ENCODE data around the gene MXD1. TPM values are rescaled to one million over a fixed set of nuclear protein-coding genes. Genes with fewer than 3 reads are reported as not detected.

MXD1 gene
- total and polyA plus RNA-seq, 4 donors, result 1.4 to 8.5 (median 5.8) TPM

- TF ChIP-seq ATF3 (IDR thresholded peaks at IDR 0.05) (no peak), GABPA (IDR thresholded peaks at IDR 0.05 in 1 of 2, conservative IDR thresholded peaks at IDR 0.05 in 1 of 2) (no peak), NR2F2 (IDR thresholded peaks at IDR 0.05) (no peak), FOXA1 (IDR thresholded peaks at IDR 0.05) (no peak), HNF4A (conservative IDR thresholded peaks at IDR 0.05) (no peak), SP1 (IDR thresholded peaks at IDR 0.05) (no peak), TAF1 (conservative IDR thresholded peaks at IDR 0.05) (no peak), FOXA2 (IDR thresholded peaks at IDR 0.05) (no peak)
These were observed 45.9 kb downstream of the MXD1 start (continued) for GRCh38 chr2:69960821-69961220.

DNA sequence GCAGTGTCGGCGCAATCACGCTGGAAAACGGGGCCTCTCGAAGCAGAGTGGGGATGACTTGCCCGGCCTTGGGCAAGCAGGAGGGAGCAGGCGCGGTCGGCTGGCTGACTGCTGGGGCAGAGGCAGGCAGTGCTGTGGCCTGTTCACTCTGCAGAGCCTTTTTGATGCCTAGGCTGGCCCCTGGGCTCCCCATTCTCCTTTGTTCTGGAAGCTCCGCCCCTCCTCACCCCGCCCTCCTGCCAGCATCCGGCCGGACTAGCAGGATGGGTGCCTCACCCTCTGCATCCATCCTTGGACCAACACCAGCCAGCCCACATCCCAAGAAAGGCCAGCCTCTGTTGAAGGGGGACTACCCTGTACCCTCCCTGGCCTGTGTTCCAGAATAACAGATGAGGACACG, 46.6 kb downstream of the MXD1 start, which contains the start of gene ASPRV1:
TSS of gene ASPRV1 (minus strand) at position 136 of the 400 bp plus-strand sequence. CDS start 195 bp downstream, outside the sequence.
- WGBS, result 93% methylated on average over 14 of the region's 14 CpGs

DNA sequence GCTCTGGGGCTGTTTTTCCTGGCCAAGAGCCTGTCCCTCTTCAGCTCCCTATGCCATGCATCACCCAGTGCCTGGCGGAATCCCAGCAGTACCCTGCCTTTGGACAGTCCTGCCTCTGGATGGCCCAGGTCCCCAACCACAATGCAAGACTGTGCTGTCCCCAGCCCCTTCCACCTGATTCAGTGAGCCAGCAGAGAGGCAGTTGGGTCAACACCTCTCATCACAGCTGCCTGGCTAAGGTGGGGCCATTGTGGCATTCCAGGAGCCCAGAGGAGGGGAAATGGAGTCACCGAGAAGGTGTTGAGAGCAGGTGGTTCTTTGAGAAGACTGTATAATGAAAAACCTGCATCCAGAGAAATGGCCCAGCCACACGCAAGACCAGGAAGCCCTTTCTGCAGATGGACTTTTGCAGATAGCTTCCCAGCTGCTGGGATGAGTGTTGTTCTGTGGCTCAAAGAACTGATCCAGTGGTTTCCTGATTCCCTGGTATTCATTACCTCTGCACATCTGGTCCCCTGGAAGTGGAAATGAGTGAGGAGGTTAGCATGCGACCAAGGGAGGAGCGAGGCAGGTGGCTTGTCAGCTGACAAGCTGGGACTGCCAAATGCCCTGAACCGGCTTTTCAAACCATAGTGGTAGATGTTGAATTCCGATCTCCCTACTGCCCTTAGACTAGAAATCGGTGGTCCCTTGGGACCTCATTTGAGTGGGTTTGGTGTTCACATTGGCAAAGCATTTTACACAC, 48.2 kb downstream of the MXD1 start:
- TF ChIP-seq RAD21 (IDR thresholded peaks at IDR 0.05) (no peak), FOXA1 (IDR thresholded peaks at IDR 0.05) (no peak), ZBTB33 (IDR thresholded peaks at IDR 0.05) (no peak), SP1 (IDR thresholded peaks at IDR 0.05) (no peak)
- TF ChIP-seq, protein P1, sequence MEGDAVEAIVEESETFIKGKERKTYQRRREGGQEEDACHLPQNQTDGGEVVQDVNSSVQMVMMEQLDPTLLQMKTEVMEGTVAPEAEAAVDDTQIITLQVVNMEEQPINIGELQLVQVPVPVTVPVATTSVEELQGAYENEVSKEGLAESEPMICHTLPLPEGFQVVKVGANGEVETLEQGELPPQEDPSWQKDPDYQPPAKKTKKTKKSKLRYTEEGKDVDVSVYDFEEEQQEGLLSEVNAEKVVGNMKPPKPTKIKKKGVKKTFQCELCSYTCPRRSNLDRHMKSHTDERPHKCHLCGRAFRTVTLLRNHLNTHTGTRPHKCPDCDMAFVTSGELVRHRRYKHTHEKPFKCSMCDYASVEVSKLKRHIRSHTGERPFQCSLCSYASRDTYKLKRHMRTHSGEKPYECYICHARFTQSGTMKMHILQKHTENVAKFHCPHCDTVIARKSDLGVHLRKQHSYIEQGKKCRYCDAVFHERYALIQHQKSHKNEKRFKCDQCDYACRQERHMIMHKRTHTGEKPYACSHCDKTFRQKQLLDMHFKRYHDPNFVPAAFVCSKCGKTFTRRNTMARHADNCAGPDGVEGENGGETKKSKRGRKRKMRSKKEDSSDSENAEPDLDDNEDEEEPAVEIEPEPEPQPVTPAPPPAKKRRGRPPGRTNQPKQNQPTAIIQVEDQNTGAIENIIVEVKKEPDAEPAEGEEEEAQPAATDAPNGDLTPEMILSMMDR (IDR thresholded peaks at IDR 0.05; ENCODE audit: low read depth, low read length, missing input control), result no peak
- Histone ChIP-seq H3K4me3 (ENCODE audit: low read depth in 1 of 3, low read length in 3 of 3) (no peak overlapping the region), H3K9me3 (ENCODE audit: control insufficient read depth in 4 of 4, low read length in 3 of 4) (no peaks in the 10 kb centered on the region), H3K36me3 (ENCODE audit: control insufficient read depth in 4 of 4, insufficient read depth in 3 of 4, low read depth in 1 of 4, low read length in 3 of 4) (no peaks in the 10 kb centered on the region), H3K9ac (ENCODE audit: low read depth in 1 of 2, low read length in 2 of 2) (no peak overlapping the region), H3K4me1 (ENCODE audit: control insufficient read depth in 4 of 4, insufficient read depth in 4 of 4, low read length in 3 of 4) (no peaks in the 10 kb centered on the region), H3K27me3 (ENCODE audit: control insufficient read depth in 4 of 4, insufficient read depth in 4 of 4, low read length in 3 of 4) (no peaks in the 10 kb centered on the region), H3K27ac (ENCODE audit: low read depth in 1 of 2, low read length in 2 of 2) (no peak overlapping the region)
- DNase-seq (ENCODE audit: low spot score), result no peak
- 96% methylated on average over 8 of the region's 8 CpGs for WGBS

More for the DNA sequence above, 46.6 kb downstream of the MXD1 start, which contains the start of gene ASPRV1:
- H3K27ac ChIP-seq (ENCODE audit: low read depth in 1 of 2, low read length in 2 of 2), result no peak within 1 kb of the TSS
- DNase-seq (ENCODE audit: low spot score), result no peak
- no peaks in the 10 kb centered on the region for H3K36me3 ChIP-seq (ENCODE audit: control insufficient read depth in 4 of 4, insufficient read depth in 3 of 4, low read depth in 1 of 4, low read length in 3 of 4)
- no peaks in the 10 kb centered on the region for H3K4me1 ChIP-seq (ENCODE audit: control insufficient read depth in 4 of 4, insufficient read depth in 4 of 4, low read length in 3 of 4)
- no peaks in the 10 kb centered on the region for H3K27me3 ChIP-seq (ENCODE audit: control insufficient read depth in 4 of 4, insufficient read depth in 4 of 4, low read length in 3 of 4)
- H3K9me3 ChIP-seq (ENCODE audit: control insufficient read depth in 4 of 4, low read length in 3 of 4), result no peaks in the 10 kb centered on the region
- no peak within 1 kb of the TSS for H3K4me3 ChIP-seq (ENCODE audit: low read depth in 1 of 3, low read length in 3 of 3)
- no peak for TF ChIP-seq NR2F2 (IDR thresholded peaks at IDR 0.05)
- TF ChIP-seq HNF4G (IDR thresholded peaks at IDR 0.05), result no peak
- H3K9ac ChIP-seq (ENCODE audit: low read depth in 1 of 2, low read length in 2 of 2), result no peak within 1 kb of the TSS

All from liver (tissue), 9 donors.